HG02885 (cell line): ENCODE data around the gene TMEM134.

ENCODE experiments used
- ATAC-seq: cut with Tn5 transposase; IDR thresholded peaks from one replicate; pipeline ENCODE4 v1.9.1; 2021; ENCODE audit warnings: mild to moderate bottlenecking; ENCODE audit not compliant: unreplicated experiment, poor library complexity

The TMEM134 gene

DNA sequence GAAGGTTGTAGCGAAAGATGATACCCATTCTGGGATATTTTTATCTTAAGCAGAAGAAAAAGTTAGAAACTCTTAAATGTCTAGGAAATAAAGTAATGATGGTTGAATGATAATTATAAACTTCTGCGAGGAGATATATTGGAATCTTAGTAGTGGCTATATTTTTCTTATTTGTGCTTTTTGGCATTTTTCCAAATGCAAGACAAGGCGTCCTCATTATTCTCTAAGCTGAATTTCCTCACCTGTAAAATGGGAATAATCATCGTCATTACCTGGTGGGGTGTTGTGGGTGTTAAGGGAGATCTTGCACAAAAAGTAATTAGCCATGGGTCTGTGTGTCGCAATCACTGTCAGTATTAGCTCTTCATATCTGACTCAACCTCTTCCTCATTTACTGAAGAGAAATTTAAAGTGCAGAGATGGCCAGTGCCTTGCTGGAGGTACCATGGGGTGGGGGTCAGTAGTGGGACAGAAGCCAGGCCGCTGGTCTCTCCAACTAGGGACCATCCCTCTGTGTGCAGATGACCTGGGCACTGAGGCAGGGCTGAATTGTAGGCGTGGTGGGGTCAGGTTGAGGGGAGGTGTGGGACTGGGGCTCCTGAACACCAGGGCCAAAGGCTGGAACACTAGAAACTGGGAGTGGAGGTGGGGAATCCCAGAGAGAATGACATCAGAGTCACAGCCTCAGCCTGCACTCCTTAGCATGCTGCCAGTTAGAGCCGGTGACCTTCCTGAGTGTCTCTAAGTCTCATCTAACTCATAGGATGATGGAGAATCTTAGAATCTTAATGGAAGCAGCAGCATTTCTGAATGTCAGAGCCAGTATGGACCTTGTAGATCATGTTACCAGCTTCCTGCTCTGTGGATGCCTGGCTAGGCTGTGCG is 32.0 kb upstream of the TMEM134 start:
- ATAC-seq, result no peak

DNA sequence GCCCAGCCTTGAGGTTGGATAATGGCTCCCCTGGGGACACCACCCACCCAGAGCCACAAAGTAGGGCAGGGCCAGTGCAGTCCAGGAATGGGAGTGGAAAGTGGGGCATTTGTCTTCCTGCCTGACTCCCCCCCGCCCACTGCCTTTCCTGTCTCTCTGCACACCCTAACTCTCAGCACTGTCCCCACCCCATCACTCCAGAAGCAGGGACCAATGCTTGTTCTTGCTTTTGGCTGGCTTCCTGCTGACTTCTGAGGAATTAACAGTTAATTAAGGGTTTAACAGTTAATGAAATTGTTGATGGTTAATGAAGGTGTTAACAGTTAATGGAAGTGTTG is 31.4 kb upstream of the TMEM134 start:
- ATAC-seq, result no peak

GRCh38 chr11:67499808-67500483 is 30.9 kb upstream of the TMEM134 start:
- no peak for ATAC-seq

GRCh38 chr11:67498544-67498972 is 29.5 kb upstream of the TMEM134 start:
- ATAC-seq, result no peak

GRCh38 chr11:67497656-67498291 is 28.7 kb upstream of the TMEM134 start:
- no peak for ATAC-seq

- ATAC-seq, result no peak
Measured at GRCh38 chr11:67496113-67496512, 27.1 kb upstream of the TMEM134 start.

DNA sequence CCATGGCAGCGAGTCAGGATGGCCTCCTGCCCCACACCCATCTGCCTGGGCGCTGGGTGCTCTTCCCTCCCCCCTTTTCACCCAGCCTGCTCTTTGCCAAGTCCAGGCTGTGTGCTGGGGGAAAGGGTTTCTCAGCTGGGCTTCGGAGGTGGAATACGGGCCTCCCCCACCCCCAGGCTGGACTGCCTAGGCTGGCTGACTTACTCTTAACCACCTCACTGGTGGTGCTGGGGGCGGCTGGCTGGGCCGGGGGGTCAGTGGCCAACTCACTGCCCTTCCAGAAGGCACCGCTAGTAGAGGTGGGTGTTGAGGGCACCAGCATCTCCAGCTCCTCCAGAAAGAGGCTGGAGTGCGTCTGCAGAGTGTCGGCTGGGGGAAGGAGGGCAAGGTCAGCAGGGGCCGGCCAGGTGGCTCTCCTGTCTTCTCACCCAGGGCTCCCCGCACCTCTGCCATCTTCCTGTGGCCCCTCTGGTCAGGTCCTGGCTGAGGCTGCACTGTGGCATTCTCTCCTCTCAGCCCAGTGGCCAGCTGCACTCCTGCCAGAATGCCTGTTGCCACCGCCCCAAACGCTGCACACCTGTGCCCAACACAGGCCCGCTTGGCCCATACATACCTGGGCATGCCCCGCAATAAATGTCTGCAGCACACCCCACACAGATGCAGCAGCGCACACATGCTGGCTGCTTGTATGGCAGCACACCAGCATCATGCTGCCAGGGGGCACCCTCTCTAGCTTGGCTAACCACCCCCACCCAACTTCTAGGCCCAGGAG is 26.4 kb upstream of the TMEM134 start:
- ATAC-seq, result no peak

DNA sequence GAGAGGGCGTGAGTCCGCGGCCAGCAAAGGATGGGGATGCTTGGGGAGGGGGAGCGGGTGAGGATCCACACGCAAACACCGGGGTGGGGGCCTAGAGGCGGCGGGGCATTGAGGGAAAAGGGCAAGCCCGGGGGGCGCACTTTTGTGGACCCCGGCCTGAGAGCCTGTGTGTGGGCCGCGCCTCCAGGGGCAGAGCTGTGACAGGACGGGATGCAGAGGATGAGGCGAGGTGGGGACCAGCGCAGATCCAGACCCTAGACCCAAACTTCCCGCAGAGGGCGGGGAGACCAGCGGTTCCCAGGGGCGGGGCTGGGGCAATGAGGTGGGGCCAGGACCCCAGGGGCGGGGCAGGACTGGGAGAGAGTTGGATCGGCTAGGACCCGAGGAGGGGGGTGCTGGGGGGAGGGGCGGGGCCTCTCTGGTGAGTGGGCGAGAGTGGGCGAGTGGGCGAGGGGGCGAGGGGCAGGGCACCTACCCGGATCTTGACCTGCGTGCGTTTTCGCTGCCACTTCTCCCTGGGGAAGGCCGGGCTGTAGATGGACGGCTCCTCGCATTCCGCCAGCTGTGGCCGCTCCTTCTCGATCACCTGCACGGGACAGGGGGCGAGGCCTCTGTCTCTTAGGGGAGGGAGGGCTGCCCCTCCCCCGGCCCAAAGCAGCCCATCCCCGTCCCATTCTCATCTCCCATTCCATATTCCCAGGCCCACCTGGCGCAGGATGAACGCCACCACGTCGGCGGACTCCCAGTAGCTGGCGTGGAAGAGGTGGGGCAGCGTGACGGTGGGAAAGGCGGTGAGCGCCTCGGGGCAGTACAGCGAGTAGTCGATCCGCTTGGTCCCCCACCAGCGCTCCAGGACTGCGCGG is 25.6 kb upstream of the TMEM134 start:
- no peak for ATAC-seq

- ATAC-seq, result no peak
Measured at GRCh38 chr11:67493548-67494370, 24.7 kb upstream of the TMEM134 start.

GRCh38 chr11:67492801-67493547 is 23.9 kb upstream of the TMEM134 start:
- no peak for ATAC-seq

GRCh38 chr11:67492069-67492727 is 23.1 kb upstream of the TMEM134 start:
- no peak for ATAC-seq

DNA sequence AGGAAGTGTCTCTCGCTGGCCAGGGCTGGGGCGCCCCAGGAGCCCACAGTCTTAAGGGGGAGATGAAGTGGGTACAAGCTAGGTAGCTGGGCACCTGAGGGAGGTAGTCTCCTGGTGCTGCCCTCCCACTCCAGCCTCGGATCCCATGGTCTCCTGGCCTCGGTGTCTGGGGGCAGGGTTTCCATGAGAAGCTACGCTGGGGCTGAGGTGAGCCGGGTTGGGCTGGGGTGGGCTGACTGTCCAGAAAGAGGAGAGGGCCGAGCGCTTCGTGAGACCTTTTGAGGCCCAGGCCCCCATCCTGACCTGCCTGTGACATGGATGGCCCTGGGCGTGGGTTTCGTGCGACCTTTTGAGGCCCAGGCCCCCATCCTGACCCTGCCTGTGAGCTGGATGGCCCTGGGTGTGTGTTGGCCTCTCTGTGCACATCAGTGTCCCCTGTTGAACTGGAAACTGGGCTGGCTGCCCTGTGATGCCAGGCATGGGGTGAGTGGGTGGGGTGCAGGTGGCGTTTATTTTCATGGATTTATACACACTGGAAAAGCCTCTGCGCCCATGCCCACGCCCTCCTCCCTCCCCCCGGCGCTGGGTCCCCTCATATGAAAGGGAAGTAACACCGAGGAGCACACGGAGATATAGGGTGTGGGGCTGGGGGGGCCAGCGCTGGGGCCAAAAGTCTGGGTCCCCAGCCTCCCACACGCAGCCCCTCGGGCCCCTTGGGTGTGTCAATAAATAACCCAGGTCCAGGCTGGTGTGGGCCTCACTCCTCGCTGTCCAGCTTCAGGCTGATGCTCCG is 22.4 kb upstream of the TMEM134 start:
- ATAC-seq, result no peak

GRCh38 chr11:67490727-67491065 is 21.6 kb upstream of the TMEM134 start:
- no peak for ATAC-seq

GRCh38 chr11:67489885-67490726 is 21.1 kb upstream of the TMEM134 start:
- ATAC-seq, result no peak

DNA sequence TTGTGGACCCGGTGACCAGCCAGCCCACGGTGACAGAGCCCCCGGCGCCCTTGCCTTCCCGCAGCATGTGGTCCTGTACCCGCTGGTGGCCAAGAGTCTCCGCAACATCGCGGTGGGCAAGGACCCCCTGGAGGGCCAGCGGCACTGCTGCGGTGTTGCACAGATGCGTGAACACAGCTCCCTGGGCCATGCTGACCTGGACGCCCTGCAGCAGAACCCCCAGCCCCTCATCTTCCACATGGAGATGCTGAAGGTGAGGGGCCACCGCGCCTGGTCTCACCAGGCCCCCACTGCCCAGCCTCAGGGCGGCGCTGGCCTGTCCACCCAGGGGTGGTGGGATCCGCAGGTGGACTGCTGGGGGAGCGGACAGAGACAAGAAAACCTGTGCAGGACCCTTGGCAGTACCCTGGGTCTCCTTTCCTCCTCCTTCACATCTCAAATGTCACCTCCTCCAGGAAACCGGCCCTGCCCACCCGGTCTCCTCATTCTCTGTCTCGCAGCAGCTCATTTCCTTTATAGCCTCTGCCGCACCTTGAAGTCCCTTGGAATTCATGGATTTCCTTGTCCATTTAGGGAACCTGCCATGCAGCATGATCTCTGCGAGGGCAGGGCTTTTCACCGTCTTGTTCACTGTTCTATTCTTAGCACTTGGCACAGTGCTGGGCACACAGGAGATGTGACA is 20.3 kb upstream of the TMEM134 start:
- no peak for ATAC-seq
